HG02938 (cell line): ENCODE data around the gene SOX5.

ENCODE experiments used
- ATAC-seq: cut with Tn5 transposase; IDR thresholded peaks from one replicate; pipeline ENCODE4 v1.9.1; 2021; ENCODE audit warnings: mild to moderate bottlenecking, moderate library complexity; ENCODE audit not compliant: unreplicated experiment

SOX5 gene

DNA sequence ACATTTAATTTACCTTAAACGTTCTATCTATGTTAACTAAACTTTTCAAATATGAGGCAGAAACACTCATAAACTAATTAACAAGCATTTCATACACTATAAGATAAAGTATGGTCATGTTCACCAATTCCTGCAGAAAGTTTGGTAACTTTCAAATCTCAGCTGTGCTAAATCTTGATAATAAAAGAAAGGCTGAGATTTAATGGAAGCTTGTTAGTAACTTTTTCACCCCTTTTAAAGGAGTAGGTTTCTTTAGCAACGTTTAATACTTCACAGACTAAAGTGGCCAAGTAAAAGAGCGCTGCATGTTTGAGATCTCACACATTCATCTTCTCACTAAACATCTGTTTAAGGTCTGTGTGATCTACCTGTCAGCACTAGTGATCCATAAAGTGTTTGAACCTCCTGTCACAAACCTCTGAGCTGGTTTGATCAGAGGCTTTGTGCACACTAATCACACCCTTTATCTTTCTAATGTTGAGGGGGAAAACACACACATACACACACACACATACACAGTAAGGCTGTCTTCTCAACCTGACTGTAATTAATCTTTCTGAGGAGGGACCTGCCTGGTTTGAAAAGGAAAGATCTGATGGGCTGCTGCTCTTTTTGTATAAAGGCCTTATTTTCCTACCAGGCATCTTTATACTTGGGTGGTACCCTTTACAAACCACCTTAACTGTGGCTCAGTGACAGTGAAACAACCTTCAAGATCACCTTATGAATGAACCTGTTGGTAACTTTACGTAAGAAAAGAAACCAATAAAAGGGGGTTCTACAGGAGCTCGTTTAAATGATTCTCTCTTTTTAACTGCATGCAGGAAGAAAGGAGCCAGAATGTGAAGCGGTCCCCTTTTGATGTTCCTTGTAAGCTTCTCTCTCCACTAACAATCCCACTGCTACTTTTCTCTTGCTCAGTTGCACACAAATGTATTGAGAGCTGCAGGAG lies 244.2 kb downstream of the SOX5 start:
- ATAC-seq = no peak

DNA sequence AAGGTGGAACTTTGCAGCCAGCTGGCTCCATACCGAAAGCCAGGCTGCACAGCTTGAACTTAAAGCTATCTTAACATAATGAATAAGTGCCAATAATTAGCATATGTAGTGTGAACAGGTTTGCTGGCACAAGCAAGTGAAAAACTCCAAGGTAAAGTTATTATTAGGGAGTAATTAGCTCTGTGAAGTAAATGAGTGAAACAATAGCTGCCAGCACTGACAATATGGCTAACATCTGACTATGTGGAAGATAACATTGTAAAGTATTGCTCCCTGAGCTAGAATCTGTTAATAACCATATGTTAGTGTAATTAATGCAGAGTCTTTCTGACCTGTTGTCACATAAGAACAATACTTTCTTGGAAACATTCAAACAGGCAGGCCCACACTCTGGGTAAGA lies 246.4 kb downstream of the SOX5 start:
- no peak for ATAC-seq

DNA sequence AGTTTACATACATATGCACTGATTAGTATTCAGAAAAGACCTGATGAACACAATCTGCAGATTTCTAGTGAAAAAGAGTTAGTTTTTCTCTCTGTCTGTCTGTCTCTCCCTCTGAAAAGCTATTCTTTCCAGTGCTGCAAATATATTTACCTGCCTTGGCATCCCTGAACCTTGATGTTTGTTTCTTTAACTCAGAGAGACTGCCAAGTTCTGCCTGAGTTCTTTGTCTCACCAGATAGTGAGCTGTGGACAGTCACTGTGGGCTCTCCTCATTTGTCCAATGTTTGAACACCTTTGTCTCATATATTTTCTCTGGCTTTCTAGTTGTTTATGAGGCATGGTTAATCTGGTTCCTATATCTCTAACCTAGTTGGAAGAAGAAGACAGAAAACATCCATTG lies 250.4 kb downstream of the SOX5 start:
- no peak for ATAC-seq

DNA sequence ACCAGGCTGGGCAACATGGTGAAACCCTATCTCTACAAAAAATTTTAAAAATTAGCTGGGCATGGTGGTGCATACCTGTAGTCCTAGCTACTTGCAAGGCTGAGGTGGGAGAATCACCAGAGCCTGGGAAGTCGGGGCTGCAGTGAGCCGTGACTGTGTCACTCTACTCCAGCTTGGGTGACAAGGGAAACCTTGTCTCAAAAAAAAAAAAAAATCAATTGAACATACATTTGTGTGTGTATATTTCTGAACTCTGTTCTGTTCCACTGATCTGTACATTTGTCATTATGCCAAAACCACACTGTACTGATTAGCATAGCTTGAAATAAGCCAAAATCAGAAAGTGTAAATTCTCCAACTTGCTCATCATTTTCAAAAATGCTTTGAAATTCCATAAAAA lies 254.6 kb downstream of the SOX5 start:
- ATAC-seq = no peak

DNA sequence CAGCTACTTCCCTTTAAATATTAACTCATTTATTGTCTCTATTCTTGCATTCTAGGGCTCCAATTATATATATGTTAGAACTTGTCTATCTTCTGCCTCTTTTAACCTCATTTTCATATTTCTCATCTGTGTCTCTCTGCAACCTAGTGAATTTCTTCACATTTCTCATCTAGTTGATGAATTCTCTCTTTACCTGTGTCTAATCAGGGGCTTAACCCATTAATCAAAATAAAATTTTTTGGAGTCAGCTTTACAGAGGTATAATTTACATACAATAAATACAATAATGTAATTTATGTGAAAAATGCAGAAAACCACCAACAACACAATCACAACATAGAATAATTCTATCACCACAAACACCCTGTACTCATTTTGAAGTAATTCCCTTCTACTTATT lies 255.2 kb downstream of the SOX5 start:
- ATAC-seq = no peak

DNA sequence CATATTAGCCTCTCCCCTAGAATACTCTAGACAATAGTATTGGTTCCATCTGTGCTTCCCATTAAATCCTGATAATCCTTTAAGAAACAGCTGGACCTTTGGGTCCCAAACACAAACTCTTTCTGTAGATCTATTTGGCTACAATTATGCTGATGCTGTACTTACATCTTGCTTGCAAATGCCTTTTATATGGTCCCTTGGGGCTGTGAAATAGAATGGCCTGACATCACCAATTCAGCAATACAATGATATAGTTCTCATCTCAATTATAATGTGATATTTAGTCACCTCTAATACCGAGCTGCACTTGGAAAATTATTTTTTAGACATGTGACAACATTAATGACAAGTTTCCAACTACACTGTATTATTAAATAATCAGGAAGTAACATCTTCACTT lies 261.5 kb downstream of the SOX5 start:
- no peak for ATAC-seq

DNA sequence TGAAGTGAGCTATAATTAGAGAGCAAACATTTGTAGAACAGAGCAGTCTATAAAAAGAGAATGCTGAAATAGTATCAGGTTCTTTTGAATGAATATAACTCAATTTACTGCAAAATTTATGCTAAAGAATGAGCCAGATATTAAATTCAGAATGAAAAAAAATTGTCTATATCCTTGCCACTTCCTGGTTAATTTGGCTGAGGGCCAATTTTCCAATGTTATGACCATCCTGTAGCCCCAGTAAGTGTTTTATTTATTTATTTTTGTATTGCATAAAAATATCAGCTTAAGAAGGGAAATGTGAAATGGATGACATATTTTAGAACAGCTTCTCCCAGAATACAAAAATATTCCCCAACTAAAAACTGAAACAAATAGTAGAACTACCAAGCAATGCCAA lies 263.4 kb downstream of the SOX5 start:
- no peak for ATAC-seq

DNA sequence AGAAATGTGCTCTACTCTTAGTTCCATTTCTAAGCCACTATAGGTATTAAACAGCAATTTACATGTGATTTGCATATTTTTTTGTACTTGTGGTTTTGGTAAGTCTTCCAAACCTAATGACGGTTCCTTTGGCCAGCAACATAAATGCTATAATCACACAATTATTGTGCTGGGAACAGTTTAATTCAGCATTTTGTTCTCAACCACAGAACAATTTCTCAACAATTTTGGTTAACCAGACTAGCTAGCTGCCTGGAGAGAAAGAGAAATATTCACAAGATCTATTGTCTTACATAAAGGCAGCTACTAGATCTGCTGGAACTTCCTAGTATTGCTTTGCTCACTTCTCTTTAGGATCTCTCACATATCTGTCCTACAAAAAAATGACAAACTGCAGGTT lies 265.3 kb downstream of the SOX5 start:
- no peak for ATAC-seq

DNA sequence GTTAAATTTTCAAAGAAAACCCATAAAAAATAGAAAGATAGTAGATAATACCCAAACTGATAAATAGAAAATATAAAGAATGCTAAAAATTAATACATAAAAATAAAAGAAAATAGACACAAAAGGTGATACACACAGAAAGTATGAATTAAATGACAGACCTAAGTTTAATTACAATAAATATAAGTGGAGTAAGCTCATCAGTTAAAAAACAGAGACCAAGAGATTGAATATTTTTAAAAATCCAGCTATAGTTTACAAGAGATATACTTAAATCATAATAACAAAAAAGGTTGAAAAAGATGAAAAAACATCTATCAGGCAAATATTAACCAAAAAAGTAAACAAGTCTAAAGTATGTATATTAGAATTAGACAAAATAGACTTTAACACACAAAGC lies 268.2 kb downstream of the SOX5 start:
- no peak for ATAC-seq

DNA sequence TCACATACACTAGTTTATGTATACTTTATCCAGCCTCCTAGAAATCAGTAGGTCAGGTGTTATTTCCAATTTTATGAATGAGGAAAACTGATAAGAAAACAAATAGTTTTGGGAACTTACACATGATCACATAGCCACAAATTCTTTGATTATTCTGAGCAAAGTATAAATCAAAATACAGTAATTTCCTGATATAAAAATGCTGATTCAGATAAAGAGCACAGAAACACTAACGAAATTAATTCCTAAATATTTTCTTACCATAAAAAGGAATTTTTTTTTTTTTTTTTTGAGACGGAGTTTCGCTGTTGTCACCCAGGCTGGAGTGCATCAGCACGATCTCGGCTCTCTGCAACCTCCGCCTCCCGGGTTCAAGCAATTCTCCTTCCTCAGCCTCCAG lies 275.4 kb downstream of the SOX5 start:
- no peak for ATAC-seq

DNA sequence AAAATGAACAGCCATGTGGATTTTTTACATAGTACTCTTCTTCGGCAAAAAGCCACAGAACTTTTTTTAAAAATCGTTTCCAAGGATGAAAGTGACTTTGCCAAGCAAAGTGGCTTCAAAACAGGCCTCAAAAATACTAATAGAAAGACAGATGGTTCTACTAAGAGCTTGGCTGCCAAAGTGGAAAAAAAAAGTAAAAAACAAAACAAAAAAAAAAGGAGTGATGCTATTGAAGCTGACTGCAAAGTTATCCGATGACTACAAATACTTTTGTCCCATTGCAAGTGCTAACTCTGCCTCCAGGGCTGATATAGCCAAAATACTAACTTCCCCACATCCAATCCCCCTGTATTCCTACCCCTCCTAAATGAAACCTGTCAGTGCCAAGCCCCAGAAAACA lies 277.6 kb downstream of the SOX5 start:
- ATAC-seq = no peak

DNA sequence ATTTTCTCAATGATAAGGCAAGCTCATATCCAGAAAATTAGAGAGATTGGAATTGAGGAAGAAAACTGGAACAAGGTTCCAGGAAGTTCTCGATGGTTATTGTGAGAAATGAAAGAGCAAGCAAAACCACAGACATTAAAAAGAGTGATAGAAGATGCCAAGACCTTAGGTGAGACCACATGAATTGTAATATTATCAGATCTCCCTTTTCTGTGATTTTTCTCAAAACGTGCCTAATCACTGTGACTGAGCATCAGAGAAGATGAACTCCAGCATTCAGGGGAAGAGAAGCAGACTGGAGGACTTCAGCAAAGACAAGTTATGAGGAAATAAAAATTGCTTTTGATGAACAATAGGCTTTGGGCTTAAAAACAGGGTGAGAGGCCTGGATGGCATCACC lies 278.8 kb downstream of the SOX5 start:
- no peak for ATAC-seq

DNA sequence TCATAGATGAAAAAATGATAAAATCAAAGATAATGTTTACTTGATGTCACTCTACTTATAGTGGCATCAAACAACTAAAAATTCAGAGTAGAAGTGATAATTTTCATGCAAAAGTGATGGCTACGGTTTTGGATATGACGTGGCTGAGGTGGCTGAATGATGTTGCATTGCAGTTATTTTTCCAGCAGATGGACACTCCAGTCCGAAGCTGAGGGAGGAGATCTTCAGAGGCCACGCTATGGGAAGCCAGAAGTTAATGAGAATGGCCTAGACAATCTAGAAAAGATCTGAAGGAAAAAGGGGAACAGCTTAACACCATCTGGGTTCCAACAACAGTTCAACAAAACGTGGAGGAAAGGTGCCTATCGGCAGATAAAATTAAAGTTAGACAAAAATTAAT lies 279.8 kb downstream of the SOX5 start:
- ATAC-seq = no peak

DNA sequence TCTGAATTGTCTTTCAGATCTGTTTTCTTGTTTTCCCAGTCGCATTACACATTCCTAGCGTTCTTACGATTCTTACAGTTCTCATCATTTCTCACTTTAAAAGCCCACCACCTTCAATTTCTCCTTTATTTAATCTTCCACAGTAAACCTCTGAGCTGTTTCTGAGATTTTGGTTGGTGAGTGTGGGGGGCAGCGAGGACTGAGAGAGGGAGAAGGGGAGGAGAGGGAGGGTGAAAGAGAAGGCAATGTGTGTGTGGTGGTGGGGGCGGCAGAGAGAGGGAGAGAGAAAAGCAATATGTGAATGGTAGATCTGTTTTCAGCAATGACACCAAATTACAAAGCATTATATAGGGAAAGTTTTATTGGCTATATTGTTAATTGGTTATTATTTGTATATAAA lies 282.6 kb downstream of the SOX5 start:
- no peak for ATAC-seq

DNA sequence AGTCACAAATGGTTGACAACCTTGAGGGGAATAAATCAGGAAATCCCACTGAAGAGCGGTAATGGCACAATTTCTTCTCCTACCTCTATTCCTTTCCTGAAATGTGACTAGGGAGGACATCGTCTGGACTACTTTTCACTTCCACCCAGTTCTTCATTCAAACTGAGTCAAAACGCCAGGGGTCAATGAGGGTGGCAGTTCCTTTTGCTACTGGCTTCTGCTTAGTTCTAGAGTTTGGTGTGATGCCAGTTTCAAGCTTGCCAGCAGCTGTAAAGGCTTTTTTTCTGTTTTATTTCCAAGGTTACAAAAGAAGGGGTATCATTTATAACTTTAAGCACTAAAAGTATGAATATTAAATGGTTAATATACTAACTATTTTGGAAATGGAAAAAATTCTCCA lies 286.5 kb downstream of the SOX5 start:
- ATAC-seq = no peak

DNA sequence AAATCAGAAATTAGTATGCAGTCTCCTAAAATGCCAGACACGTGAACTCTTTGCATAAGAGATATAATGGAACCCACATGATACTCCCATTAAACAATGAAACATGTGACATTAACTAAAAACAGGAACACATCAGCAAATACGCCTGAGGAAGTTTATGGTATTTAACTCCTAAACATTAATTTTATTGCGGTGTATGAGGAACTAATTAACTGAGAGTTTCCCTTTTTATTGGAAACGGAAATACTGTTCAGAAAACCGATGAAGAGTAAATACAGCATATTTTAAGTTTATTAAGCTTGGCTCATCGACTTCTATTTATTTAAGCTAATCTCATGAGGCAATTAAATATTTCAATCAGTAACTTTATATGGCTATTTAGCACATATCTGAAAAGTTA lies 290.3 kb downstream of the SOX5 start:
- no peak for ATAC-seq

DNA sequence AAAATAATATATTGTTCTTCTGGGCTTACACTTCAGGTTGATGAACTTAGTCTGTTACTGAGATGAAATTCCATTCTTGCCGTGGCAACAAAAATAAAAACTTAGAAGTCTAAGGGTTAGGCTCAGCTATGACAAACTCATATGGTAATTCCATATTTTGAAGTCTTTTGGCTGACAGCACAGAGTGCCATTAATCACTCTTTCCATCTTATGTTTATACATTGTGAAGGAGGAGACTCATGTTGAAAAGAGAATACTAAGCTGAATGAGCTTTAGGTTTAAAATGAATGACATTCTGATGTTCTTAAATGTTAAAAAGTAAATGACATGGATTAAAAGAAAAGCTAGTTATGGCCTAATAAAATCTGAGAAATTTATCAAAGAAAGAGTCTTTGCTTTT lies 291.9 kb downstream of the SOX5 start:
- no peak for ATAC-seq

DNA sequence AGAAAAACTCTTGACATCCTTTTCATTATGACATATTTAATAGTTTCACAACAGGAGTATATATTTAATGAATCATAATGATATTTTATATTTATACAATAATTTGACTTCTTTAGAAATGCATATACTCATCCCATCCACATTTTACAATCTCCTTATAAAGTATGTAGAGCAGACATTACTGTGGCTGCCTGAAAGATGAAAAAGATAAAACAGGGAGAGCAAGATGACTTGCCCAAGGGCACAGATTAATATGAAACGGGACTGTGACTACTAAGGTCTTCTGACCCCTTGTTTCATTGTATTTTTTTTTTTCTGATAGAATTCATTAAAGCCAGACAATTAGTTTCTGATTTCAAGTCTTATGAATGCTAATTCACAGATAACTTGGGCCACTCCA lies 293.6 kb downstream of the SOX5 start:
- no peak for ATAC-seq

DNA sequence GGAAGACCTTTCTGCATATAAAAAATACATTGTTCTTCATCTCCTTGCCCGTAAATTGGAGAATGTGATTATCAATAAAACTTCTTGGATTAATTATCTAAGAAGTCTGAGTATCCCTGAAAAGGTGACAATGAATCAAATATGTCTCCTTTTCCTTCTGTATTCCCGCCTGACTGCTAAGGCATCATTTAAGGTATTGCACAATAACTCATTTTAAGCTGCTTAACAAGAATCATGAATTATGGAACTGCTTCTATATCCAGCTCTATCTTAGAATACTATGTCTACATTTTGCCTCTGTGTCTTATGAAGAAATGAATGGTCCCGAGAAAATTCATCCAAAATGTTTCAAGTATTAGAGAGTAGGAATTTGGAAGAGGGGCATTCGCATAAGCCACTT lies 294.4 kb downstream of the SOX5 start:
- no peak for ATAC-seq

DNA sequence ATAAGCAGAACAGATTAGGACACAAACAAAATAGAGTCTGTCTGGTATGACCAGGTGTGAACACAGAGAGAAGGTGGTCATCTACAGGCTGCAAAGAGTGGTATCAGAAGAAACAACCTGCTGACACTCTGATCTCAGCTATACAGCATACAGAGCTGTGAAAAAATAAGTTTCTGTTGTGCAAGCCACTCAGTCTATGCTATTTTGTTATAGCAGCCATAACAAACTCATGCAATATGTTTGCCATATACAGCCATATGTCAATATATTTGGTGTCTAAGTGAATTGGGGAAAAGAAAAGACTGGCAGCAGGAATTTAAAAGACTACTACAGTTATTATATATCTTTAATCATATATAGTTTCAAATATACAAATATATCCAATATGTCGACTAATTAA lies 300.9 kb downstream of the SOX5 start:
- ATAC-seq = no peak

DNA sequence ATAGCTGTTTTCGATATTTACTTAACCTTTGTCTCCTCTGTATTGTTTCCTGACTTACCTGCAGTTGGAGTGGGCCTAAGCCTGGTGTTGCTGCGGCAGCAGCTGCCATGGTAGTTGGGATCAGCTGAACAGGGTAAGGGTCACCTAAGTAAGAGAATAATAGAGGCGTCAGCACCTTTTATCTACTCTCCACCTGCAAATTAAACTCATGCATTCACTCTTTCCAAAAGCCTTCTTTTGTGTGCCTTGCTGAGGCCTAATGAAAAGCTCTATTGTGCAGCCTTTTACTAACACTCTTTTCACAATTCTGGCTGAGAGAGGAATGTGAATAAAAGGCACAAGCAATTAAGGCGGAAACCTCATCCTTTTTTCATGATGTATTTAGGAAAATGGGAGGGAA lies 308.7 kb downstream of the SOX5 start:
- ATAC-seq = no peak

DNA sequence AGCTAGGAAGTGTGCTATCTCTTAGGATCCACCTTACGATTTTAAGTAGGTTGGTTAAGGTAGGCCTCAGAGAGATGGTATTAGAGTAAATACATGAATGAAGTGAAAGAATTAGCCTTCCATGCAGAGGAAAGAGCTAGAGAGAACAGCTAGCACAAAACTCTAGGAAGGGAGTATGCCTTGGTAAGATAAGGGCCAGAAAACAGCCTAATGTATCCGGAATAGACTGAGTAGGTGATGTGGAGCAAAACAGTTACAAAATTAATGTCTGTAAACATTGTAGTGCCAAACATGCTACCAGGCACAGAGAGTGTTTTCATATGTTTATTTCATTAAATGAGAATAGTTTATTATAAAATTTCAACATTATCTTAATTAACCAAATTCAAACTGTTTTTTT lies 315.1 kb downstream of the SOX5 start:
- ATAC-seq = no peak

DNA sequence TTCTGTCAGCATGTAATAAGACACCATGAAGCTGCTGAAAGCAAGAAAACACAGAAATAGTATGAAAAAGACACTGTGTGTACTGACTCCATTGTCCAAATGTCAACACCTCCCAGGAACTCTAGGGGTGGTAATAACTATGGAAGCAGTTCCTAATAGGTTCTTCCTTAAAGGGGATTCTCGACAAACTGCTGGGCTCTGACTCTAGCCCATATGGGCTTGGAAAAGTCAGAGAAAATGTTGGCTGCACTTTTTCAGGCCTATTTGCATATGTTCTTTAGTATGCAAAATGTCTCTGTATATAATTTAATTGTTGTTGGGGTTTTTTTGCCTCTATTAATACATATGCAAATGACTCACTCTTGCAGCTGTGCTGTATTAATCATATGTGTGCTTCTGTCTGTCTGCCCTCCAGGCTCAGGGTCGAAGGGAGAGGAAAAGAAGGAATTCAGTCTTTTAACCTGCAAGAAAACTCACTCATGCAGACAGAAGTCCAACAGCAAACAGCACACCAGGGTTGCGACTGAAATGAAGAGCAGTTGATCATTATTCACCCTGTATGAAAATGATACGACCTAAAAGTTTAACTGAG lies 317.6 kb downstream of the SOX5 start:
- no peak for ATAC-seq
